MG63 (cell line): ENCODE results near the gene ITGB5. TPM values are rescaled to one million over a fixed set of nuclear protein-coding genes. Genes with fewer than 3 reads are reported as not detected.
"Not testable (repeated sequence)": the region's sequence is repeated elsewhere in the genome, so short reads cannot be mapped to it uniquely, and the experiment has no call there.

Experiments used
- DNase-seq: peaks from one replicate; pipeline ENCODE4 v3.0.0-alpha.2; 2020
- H3K27me3 ChIP-seq: fragments of 250-450 bp; sonication (Bioruptor Pico); 2 replicates; pipeline ENCODE4 v1.5.1; 2020; ENCODE audit warnings: mild to moderate bottlenecking, moderate library complexity
- H3K36me3 ChIP-seq: fragments of 250-450 bp; sonication (Bioruptor Pico); 2 replicates; pipeline ENCODE4 v1.5.1; 2020; ENCODE audit warnings: mild to moderate bottlenecking, moderate library complexity
- H3K4me3 ChIP-seq: fragments of 250-450 bp; sonication (Bioruptor Pico); 2 replicates; pipeline ENCODE4 v1.5.1; 2020; ENCODE audit warnings: mild to moderate bottlenecking, moderate library complexity
- H3K9me3 ChIP-seq: fragments of 250-450 bp; sonication (Bioruptor Pico); 2 replicates; pipeline ENCODE4 v1.5.1; 2020; ENCODE audit warnings: mild to moderate bottlenecking, moderate library complexity
- total RNA-seq: library from RNA; depleted of rRNA; stranded (reverse); fragments of >200 nt; shearing (Covaris generic); gene quantifications from 2 replicates; pipeline ENCODE4 v1.2.3, GENCODE V29; 2014; ENCODE audit warnings: low replicate concordance

ITGB5 gene
- total RNA-seq, 1 experiment from 2014 or later: 121 TPM

DNA sequence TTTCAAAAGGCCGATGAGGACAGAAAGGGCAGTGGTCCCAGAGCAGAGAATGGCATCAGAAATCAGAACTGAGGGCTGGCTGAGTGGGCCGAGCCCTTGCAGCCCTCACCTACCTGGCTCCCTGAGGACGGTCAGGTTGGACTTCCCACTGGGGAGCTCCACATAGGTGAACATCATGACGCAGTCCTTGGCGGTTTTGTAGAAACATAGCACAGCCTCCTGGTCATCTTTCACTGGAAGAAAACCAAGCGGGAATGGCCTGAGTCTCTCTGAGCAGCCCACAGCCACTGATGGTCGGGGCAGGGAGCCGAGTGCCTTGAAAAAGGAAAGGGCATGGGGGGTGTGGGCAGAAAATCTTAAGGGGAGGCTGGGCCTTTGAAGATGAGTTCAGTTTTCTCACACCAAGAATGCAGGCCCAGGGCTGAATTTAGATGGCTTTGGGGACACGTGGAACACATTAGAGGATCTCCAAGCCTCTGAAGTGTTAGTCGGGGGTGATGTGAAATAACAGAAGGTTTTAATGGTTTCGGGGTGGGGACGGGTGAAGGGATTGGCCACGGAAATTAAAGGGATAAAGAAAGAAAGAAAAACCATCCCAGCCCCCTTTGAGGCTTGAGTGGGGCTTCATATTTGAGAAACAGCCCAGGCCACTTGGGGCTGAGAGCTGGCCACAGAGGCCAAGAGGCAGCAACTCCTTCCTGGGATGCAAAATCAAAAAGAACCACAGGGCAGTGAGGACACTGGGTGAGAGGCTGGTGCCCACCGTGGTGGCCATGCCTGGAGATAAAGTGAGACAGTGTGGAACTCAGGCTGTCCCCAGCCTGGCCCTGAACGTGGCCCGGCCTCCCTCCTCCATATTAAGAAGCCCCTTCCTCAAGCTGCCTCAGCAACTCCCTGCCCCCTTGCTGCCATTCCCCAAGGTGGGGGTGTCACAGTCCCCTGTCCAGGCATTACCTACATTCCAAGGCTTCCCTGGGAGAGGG is 120.8 kb downstream of the ITGB5 start:
- Histone ChIP-seq H3K4me3 (no peak overlapping the region), H3K36me3 (peaks cover 7% of the 10 kb centered on the region), H3K9me3 (no peaks in the 10 kb centered on the region), H3K27me3 (no peaks in the 10 kb centered on the region)
- DNase-seq: no peak

DNA sequence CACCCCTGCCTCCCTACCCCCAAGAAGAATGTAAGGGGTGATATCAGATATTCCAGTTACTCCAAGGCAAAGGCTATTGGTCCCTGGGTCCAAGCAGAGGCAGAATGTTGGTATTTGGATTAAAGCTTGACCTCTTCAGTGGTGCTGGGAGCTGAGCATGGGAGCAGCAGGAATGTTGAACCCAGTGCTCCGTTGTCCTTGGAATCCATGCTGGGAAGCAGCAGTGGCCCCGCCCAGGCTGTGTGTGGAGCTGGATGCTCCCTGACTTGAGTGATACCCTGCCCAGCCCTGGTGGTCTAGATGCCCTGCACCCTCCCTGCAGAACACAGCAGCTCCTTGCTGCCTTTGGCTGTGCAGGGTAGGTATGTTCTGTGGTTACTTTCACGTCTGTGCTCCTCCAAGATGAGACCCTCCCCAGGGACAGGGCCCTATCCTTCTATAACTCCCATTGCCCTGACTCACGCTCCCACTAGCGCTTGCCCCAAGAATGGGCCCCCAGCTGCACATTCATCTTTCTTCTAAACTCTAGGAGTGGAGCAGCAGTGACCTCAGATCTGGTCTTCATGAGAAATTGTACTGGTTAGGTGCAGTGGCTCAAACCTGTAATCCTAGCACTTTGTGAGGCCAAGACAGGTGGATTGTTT is 121.8 kb downstream of the ITGB5 start:
- Histone ChIP-seq H3K27me3 (no peaks in the 10 kb centered on the region), H3K9me3 (no peaks in the 10 kb centered on the region), H3K4me3 (no peak overlapping the region), H3K36me3 (peaks cover 7% of the 10 kb centered on the region)
- no peak for DNase-seq

DNA sequence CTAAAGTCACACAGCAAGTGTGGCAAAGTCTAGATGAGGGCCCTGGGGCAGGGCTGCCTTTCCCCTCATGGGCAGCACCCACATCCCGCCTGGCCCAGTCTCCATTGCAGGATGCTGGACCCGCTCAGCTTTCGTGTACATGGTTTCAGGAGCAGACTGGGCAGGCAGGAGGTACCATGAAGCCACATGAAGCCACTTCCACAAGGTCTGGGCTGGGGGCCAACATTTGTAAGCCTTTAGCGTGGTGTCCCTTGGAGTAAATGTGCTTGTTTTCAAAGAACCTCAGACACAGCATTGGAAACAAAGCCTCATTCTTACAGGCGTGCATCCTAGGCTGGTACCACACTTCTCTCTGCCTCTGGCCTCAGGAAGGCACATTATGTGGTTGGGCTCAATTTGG is 122.4 kb downstream of the ITGB5 start:
- DNase-seq: no peak
- no peaks in the 10 kb centered on the region for H3K27me3 ChIP-seq
- H3K9me3 ChIP-seq: no peaks in the 10 kb centered on the region
- no peak overlapping the region for H3K4me3 ChIP-seq
- H3K36me3 ChIP-seq: peaks cover 7% of the 10 kb centered on the region

DNA sequence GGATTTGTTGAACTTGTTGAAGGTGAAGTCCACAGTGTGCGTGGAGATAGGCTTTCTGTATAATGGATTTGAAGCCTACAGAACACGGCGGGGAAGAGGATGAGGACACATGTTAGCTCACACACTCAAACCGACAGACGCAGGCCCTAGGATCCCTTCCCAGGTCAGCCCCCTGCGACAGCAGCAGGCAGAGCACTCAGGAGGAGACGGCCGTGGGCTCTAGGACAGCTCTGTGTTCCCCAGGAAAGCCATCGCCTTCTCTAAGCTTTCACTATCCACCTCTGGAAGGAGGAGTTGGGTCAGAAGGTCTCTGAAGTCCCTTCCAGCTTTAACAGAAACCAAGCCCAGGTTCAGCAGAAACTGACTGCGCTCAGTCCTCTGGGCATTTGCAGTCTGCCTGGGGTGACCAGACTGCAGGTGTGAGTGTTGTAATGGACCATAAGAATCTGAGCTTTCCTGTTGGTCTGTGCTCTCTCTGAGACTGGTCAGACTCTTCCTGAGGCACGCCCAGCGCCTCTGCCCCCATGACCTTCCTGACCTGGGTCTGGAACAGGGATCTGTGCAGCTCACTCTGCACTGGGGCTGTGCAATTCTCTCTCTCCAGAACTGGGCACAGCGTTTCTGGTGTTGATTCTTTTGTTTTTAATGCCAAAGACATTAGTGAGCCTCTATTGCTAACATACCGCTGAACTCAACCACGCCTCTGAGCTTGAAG is 123.4 kb downstream of the ITGB5 start:
- Histone ChIP-seq H3K4me3 (no peak overlapping the region), H3K36me3 (peaks cover 4% of the 10 kb centered on the region), H3K9me3 (no peaks in the 10 kb centered on the region), H3K27me3 (no peaks in the 10 kb centered on the region)
- DNase-seq: no peak

DNA sequence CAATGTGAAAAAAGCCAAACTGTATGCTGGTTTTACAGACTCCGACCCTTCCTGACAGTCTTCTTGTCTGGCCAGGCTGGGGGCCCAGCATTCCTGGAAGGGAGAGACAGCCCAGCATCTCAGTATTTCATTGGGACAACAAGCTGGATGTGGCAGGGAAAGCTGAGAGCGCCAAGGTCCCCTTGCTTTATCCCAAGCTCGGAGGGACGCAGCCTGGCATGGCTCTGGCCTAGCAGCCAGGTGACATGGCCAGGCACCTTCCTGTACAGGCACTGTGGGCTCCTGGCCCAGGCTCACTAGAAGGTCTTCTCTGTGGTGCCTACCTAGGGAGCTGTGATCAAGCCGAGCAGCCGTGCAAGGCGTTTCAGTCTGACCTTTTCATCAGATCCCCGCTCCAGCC is 124.0 kb downstream of the ITGB5 start:
- peaks cover 4% of the 10 kb centered on the region for H3K36me3 ChIP-seq

DNA sequence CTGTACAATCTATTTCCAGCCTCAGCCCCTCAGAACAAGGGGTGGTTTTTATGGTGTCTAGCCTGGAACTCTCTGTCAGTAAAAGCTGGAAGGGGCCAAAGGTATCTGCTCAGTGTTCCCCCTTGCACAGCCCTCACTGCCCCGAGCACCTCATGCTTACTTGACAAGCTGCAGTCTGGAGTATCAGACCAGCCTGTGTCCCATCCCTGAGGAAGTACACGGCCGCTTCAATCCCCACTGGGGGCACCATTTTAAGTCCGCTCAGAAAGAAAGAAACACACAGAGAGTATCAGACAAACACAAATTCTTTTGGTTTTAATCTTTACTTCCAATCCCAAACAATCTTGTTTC is 124.5 kb downstream of the ITGB5 start:
- Histone ChIP-seq H3K36me3 (peaks cover 4% of the 10 kb centered on the region), H3K27me3 (no peaks in the 10 kb centered on the region), H3K9me3 (no peaks in the 10 kb centered on the region), H3K4me3 (no peak overlapping the region)
- no peak for DNase-seq

More for the DNA sequence above, 124.0 kb downstream of the ITGB5 start:
- Histone ChIP-seq H3K27me3 (no peaks in the 10 kb centered on the region), H3K9me3 (no peaks in the 10 kb centered on the region), H3K4me3 (no peak overlapping the region)
- DNase-seq: no peak

DNA sequence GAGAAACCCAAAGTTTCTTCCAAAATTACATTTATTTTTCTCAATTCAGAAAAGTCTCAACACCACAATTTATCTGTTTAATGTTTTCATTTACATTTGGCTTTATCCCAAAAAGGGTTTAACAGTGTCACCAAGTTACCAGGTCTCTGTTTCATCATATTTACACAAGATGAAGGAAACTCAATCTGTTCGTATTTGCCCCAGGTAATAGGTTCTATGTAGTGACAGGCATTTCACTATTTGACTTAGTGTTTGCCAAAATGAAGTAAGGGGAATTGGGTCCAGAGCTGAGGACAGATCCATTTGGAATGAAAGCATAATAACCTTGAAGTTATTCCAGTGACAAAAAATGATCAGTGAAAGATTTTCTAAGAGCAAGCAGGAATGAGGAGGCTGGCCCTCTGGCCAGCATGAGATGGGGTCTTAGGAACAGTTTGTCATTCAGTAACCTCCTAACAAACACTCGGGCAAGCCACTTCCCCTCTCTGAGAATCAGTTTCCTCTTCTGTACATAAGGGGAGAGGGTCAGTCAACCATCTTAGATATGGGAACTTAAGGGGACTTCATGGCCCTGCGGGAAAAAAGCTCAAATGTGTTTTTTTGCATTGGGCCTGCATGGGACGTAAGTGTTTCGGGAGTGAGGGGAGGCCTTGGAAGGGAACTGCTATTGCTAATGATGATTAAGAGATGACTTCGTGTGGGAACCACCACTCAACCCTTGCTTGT is 125.1 kb downstream of the ITGB5 start:
- no peak for DNase-seq
- H3K9me3 ChIP-seq: no peaks in the 10 kb centered on the region
- no peak overlapping the region for H3K4me3 ChIP-seq
- peaks cover 4% of the 10 kb centered on the region for H3K36me3 ChIP-seq
- H3K27me3 ChIP-seq: no peaks in the 10 kb centered on the region

DNA sequence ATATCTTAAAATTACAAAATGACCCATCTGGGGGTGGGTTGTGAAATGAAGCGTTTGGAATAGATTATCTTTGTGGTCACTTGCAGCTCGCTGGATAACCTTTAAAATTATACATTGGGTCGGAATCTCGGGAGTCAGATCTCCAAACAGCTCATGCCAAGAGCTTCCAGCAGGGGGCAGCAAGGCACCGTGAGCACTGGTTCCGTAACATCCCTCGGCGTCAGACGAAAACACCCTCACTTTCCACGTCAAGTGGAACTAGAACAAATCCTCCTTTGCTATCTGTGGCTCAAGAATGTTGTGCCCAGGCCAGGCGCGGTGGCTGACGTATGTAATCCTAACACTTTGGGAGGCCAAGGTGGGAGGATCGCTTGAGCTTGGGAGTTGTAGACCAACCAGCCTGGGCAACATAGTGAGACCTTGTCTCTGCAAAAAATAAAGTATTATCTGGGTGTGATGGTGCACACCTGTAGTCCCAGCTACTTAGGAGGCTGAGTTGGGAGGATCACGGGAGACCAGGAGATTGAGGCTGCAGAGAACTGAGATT is 125.8 kb downstream of the ITGB5 start:
- peak; percentile 64 for DNase-seq
- no peaks in the 10 kb centered on the region for H3K9me3 ChIP-seq
- H3K4me3 ChIP-seq: no peak overlapping the region
- H3K27me3 ChIP-seq: no peaks in the 10 kb centered on the region
- H3K36me3 ChIP-seq: peaks cover 4% of the 10 kb centered on the region

DNA sequence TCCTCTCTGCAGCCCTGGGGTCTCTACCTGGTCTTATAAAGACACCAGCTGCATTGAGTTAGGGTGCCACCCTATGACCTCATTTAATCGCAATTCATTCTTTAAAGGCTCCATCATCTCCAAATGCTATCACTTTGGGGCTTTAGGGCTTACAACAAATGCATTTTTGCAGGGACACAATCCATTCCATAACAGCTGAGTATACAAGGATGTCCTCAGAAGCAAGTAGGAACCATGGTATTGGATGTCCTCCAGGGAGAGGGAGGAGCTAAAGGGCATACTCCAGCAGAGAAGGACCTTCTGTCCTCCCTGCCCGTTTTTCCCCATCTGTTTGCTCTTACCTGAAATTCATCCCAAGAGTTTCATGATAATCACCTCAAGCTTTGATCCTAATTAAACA is 126.6 kb downstream of the ITGB5 start:
- Histone ChIP-seq H3K27me3 (no peaks in the 10 kb centered on the region), H3K9me3 (no peaks in the 10 kb centered on the region), H3K36me3 (peaks cover 2% of the 10 kb centered on the region), H3K4me3 (no peak overlapping the region)
- no peak for DNase-seq

DNA sequence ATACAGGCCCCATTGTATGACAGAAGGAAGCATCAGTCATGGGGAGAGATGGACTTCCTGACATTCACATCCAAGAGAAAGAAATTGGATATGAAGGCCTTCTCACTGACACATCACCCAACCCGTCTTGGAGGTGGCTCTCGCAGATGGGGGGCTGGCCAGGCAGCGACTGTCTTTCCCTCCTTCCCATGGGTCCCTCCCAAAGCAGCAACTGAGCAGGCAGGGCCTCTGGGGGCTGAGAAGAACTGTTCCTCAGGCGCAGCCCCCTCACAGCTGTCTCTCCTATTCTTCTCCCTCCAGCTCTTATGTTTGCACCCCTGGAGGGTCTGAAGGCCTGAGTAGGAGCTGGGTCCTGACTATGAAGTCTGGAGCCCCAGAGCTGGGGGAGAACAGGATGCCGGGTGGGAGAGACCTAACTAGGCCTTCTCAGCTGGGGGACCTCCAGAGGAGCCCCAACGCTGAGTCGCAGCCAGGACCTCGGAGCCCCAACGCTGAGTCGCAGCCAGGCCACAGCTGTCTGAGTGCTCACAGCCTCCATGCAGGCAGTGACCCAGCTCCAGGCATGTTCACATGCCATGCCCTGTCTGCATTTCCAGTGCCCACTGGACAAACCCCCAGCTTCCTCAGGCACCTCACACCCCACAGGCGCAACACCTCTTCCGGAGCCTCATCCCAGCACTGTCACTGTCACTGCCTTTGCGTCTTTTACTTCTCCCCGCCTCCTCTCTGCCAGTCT is 127.3 kb downstream of the ITGB5 start:
- Histone ChIP-seq H3K4me3 (no peak overlapping the region), H3K36me3 (no peaks in the 10 kb centered on the region; the same call in 1 of the 2 replicates), H3K9me3 (no peaks in the 10 kb centered on the region), H3K27me3 (no peaks in the 10 kb centered on the region)
- DNase-seq: no peak

DNA sequence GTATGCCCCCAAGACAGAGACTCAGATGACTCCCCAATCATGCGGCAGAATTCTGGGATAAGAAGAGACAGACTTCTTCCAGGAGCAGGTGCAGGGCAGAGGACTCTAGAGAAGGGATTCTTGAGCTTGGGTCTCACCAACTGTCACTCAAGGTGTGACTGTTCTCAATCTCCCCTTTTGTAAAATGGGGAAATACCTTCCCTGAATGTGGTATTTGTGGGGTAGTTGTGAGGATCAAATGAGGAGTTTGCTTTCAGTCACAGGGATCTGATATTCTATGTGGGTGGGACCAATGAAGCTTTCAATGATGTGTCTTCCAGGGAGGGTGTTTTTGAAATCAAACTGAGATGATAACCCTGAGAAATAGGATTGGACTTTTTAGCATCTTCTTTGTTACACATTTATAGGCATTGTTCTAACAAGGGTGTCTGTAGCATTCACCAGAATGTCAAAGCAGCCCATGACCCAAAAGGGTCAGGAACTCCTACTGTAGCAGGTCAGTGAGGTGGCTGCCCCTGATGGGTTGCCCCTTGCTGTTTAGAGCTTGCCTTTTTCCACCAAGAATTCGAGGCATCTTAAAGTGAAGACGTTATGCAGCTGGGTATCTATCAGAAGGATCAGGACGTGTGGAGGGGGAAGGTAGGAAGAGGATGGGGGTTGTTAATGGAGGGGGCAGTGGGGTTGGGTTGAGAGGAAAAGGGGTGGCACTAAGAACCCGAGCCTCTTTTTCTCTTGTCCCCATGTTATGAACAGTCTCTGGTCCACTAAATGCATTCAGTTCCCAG is 128.1 kb downstream of the ITGB5 start:
- H3K4me3 ChIP-seq: no peak overlapping the region
- no peak for DNase-seq
- H3K36me3 ChIP-seq: no peaks in the 10 kb centered on the region; the same call in 1 of the 2 replicates
- no peaks in the 10 kb centered on the region for H3K9me3 ChIP-seq
- H3K27me3 ChIP-seq: no peaks in the 10 kb centered on the region

DNA sequence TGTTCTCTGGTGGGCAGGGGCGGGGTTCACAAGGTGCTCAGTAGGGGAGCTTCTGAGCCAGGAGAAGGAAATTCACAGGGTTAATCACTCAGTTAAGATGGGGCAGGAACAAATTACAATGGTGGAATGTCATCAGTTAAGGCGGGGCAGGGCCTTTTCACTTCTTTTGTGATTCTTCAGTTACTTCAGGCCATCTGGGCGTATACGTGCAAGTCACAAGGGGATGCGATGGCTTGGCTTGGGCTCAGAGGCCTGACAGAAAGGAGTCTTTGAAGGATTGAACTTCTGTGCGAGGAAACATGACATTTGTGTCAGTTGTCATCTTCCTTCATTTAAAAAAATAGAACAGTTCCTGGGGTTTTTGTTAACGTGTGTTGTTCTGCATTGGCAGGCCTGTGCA is 129.2 kb downstream of the ITGB5 start:
- H3K27me3 ChIP-seq, H3K4me3 ChIP-seq, H3K36me3 ChIP-seq, DNase-seq, H3K9me3 ChIP-seq: not testable (repeated sequence)

DNA sequence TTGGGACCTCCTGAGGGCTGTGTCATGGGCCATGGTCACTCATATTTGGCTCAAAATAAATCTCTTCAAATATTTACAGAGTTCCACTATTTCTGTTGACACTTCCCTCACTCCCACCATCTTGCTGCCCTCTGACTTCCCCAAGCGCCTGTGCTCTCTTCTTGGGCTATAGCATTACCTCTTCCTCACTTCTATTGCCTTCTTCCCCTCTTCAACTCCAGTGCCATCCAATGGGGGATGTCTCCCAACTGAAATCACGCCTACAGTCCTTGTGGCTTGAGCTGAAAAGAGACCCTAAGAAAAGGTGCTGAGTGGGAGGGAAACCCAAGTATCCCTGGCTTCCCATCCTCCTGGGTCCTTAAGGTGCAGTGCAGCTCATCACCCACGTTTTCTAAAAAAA is 135.1 kb downstream of the ITGB5 start:
- DNase-seq: no peak
- no peak overlapping the region for H3K4me3 ChIP-seq
- no peaks in the 10 kb centered on the region for H3K9me3 ChIP-seq
- no peaks in the 10 kb centered on the region; the same call in 1 of the 2 replicates for H3K36me3 ChIP-seq
- no peaks in the 10 kb centered on the region for H3K27me3 ChIP-seq

DNA sequence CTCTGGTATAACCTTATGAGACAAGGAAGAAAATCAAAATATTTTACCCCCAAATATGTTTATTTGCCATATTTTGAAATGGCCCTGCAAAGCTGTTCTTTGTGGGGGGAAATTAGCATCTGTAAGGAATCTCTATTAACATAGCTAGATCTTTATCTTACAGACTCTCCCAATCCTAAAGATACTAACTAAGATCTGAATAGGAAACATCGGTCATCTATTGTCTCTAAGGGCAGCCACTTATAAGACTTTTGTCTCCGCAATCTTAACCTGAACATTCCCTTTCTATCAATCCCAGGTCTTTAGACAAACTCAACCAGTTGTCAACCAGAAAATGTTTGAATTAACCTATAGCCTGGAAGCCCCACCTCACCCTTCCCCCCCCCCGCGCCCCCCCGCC is 135.7 kb downstream of the ITGB5 start:
- H3K27me3 ChIP-seq: no peaks in the 10 kb centered on the region
- H3K9me3 ChIP-seq: no peaks in the 10 kb centered on the region
- no peak for DNase-seq
- H3K4me3 ChIP-seq: no peak overlapping the region
- H3K36me3 ChIP-seq: peaks cover 3% of the 10 kb centered on the region; the same call in 1 of the 2 replicates

DNA sequence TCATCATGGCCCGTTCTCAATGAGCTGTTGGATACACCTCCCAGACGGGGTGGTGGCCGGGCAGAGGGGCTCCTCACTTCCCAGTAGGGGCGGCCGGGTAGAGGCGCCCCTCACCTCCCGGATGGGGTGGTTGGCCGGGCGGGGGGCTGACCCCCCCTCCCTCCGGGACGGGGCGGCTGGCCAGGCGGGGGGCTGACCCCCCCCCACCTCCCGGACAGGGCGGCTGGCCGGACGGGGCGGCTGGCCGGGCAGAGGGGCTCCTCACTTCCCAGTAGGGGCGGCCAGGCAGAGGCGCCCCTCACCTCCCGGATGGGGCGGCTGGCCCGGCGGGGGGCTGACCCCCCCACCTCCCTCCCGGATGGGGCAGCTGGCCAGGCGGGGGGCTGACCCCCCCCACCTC is 137.3 kb downstream of the ITGB5 start:
- not testable (repeated sequence) for H3K27me3 ChIP-seq, DNase-seq, H3K9me3 ChIP-seq, H3K4me3 ChIP-seq
- peaks cover 16% of the 10 kb centered on the region for H3K36me3 ChIP-seq
